Measurements from ENCODE around the gene AGXT2.

- TF ChIP-seq, protein P1, sequence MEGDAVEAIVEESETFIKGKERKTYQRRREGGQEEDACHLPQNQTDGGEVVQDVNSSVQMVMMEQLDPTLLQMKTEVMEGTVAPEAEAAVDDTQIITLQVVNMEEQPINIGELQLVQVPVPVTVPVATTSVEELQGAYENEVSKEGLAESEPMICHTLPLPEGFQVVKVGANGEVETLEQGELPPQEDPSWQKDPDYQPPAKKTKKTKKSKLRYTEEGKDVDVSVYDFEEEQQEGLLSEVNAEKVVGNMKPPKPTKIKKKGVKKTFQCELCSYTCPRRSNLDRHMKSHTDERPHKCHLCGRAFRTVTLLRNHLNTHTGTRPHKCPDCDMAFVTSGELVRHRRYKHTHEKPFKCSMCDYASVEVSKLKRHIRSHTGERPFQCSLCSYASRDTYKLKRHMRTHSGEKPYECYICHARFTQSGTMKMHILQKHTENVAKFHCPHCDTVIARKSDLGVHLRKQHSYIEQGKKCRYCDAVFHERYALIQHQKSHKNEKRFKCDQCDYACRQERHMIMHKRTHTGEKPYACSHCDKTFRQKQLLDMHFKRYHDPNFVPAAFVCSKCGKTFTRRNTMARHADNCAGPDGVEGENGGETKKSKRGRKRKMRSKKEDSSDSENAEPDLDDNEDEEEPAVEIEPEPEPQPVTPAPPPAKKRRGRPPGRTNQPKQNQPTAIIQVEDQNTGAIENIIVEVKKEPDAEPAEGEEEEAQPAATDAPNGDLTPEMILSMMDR (IDR thresholded peaks at IDR 0.05): no peak
- TF ChIP-seq POLR2AphosphoS5 (IDR thresholded peaks at IDR 0.05): no peak
These were observed 35.4 kb downstream of the AGXT2 start for GRCh38 chr5:35012365-35012764.

Measured in suprapubic skin (tissue), 3 donors.